GM18861 (cell line): ENCODE results near the gene NACC2.

Experiments
- ATAC-seq: cut with Tn5 transposase; IDR thresholded peaks from one replicate; pipeline ENCODE4 v1.9.1; 2021; ENCODE audit not compliant: unreplicated experiment

The NACC2 gene

GRCh38 chr9:136001231-136001630 is 93.9 kb downstream of the NACC2 start:
- ATAC-seq = no peak

- no peak for ATAC-seq
Measured at GRCh38 chr9:135998410-135999071, 96.5 kb downstream of the NACC2 start.

GRCh38 chr9:135998016-135998380 is 97.1 kb downstream of the NACC2 start:
- no peak for ATAC-seq

GRCh38 chr9:135997090-135998015 is 97.7 kb downstream of the NACC2 start:
- no peak for ATAC-seq

- ATAC-seq = no peak
Measured at GRCh38 chr9:135995816-135996215, 99.3 kb downstream of the NACC2 start.

- ATAC-seq = no peak
Measured at GRCh38 chr9:135994501-135995192, 100.4 kb downstream of the NACC2 start.

- no peak for ATAC-seq
Measured at GRCh38 chr9:135993765-135994500, 101.2 kb downstream of the NACC2 start.

GRCh38 chr9:135993409-135993742 is 101.7 kb downstream of the NACC2 start:
- ATAC-seq = no peak

GRCh38 chr9:135992486-135993408 is 102.3 kb downstream of the NACC2 start:
- no peak for ATAC-seq

GRCh38 chr9:135991771-135992170 is 103.3 kb downstream of the NACC2 start:
- ATAC-seq = no peak

GRCh38 chr9:135990468-135991429 is 104.3 kb downstream of the NACC2 start:
- ATAC-seq = no peak

GRCh38 chr9:135989722-135990467 is 105.2 kb downstream of the NACC2 start:
- no peak for ATAC-seq

GRCh38 chr9:135989157-135989556 is 105.9 kb downstream of the NACC2 start:
- no peak for ATAC-seq

- ATAC-seq = no peak
Measured at GRCh38 chr9:135988493-135988892, 106.6 kb downstream of the NACC2 start.

- ATAC-seq = no peak
Measured at GRCh38 chr9:135987838-135988404, 107.2 kb downstream of the NACC2 start.

GRCh38 chr9:135986605-135987004 is 108.5 kb downstream of the NACC2 start:
- no peak for ATAC-seq

GRCh38 chr9:135985889-135986288 is 109.2 kb downstream of the NACC2 start:
- ATAC-seq = no peak

GRCh38 chr9:135985459-135985774 is 109.7 kb downstream of the NACC2 start:
- no peak for ATAC-seq
